Erythroblast (primary cell): ENCODE measurements around the gene LIN37.

ENCODE experiments used
- GATA1 ChIP-seq: IDR thresholded peaks from 2 replicates; pipeline ENCODE4 v1.6.1; 2011; ENCODE audit warnings: low read depth, mild to moderate bottlenecking, control low read depth, low read length, moderate library complexity
- POLR2A ChIP-seq: IDR thresholded peaks from 2 replicates; pipeline ENCODE4 v1.6.1; 2011; ENCODE audit warnings: mild to moderate bottlenecking, low read length

- TF ChIP-seq POLR2A, result no peak
- no peak for TF ChIP-seq GATA1
These were observed 17.0 kb upstream of the LIN37 start for GRCh38 chr19:35731353-35731752.
